ENCODE measurements around the gene SIGLEC8.
"Not testable (repeated sequence)": the region's sequence is repeated elsewhere in the genome, so short reads cannot be mapped to it uniquely, and the experiment has no call there.

SIGLEC8 gene

GRCh38 chr19:51460164-51460992 lies 2.1 kb upstream of the SIGLEC8 start:
- H3K27me3 ChIP-seq (ENCODE audit: low read depth, low read length) = peaks cover 9% of the 10 kb centered on the region
- H3K4me1 ChIP-seq (ENCODE audit: control insufficient read depth in 1 of 2, insufficient read depth in 2 of 2, low read length in 2 of 2) = peaks cover 0 to 6% of the 10 kb centered on the region in 2 donors
- H3K36me3 ChIP-seq (ENCODE audit: control insufficient read depth in 1 of 2, insufficient read depth in 2 of 2, low read length in 2 of 2) = no peaks in the 10 kb centered on the region
- no peak overlapping the region for H3K27ac ChIP-seq (ENCODE audit: low read length)
- H3K9me3 ChIP-seq (ENCODE audit: control insufficient read depth in 1 of 2, low read length in 2 of 2) = peaks cover 0 to 2% of the 10 kb centered on the region in 2 donors
- H3K4me3 ChIP-seq (ENCODE audit: low read depth in 1 of 2, low read length in 2 of 2) = peak overlapping the region in 1 of 2 donors; percentile 30

- Histone ChIP-seq H3K4me3 (ENCODE audit: low read depth in 1 of 2, low read length in 2 of 2) (no peak overlapping the region), H3K9me3 (ENCODE audit: control insufficient read depth in 1 of 2, low read length in 2 of 2) (peaks cover 0 to 2% of the 10 kb centered on the region in 2 donors), H3K4me1 (ENCODE audit: control insufficient read depth in 1 of 2, insufficient read depth in 2 of 2, low read length in 2 of 2) (peaks cover 0 to 6% of the 10 kb centered on the region in 2 donors), H3K27me3 (ENCODE audit: low read depth, low read length) (peaks cover 9% of the 10 kb centered on the region), H3K27ac (ENCODE audit: low read length) (no peak overlapping the region), H3K36me3 (ENCODE audit: control insufficient read depth in 1 of 2, insufficient read depth in 2 of 2, low read length in 2 of 2) (no peaks in the 10 kb centered on the region)
These were observed 748 bp upstream of the SIGLEC8 start for GRCh38 chr19:51458899-51459505.

GRCh38 chr19:51457351-51458013 lies 772 bp downstream of the SIGLEC8 start:
- Histone ChIP-seq H3K4me3 (ENCODE audit: low read depth in 1 of 2, low read length in 2 of 2) (no peak overlapping the region), H3K27ac (ENCODE audit: low read length) (no peak overlapping the region), H3K36me3 (ENCODE audit: control insufficient read depth in 1 of 2, insufficient read depth in 2 of 2, low read length in 2 of 2) (no peaks in the 10 kb centered on the region), H3K27me3 (ENCODE audit: low read depth, low read length) (peaks cover 8% of the 10 kb centered on the region), H3K4me1 (ENCODE audit: control insufficient read depth in 1 of 2, insufficient read depth in 2 of 2, low read length in 2 of 2) (peaks cover 0 to 6% of the 10 kb centered on the region in 2 donors), H3K9me3 (ENCODE audit: control insufficient read depth in 1 of 2, low read length in 2 of 2) (peaks cover 0 to 2% of the 10 kb centered on the region in 2 donors)

GRCh38 chr19:51456541-51457290 lies 1.5 kb downstream of the SIGLEC8 start:
- Histone ChIP-seq H3K4me3 (ENCODE audit: low read depth in 1 of 2, low read length in 2 of 2) (no peak overlapping the region), H3K27me3 (ENCODE audit: low read depth, low read length) (peaks cover 5% of the 10 kb centered on the region), H3K4me1 (ENCODE audit: control insufficient read depth in 1 of 2, insufficient read depth in 2 of 2, low read length in 2 of 2) (peaks cover 0 to 6% of the 10 kb centered on the region in 2 donors), H3K36me3 (ENCODE audit: control insufficient read depth in 1 of 2, insufficient read depth in 2 of 2, low read length in 2 of 2) (no peaks in the 10 kb centered on the region), H3K9me3 (ENCODE audit: control insufficient read depth in 1 of 2, low read length in 2 of 2) (peaks cover 0 to 2% of the 10 kb centered on the region in 2 donors), H3K27ac (ENCODE audit: low read length) (no peak overlapping the region)

- no peak overlapping the region for H3K27ac ChIP-seq (ENCODE audit: low read length)
- peaks cover 0 to 2% of the 10 kb centered on the region in 2 donors for H3K9me3 ChIP-seq (ENCODE audit: control insufficient read depth in 1 of 2, low read length in 2 of 2)
- no peaks in the 10 kb centered on the region for H3K4me1 ChIP-seq (ENCODE audit: control insufficient read depth in 1 of 2, insufficient read depth in 2 of 2, low read length in 2 of 2)
- H3K27me3 ChIP-seq (ENCODE audit: low read depth, low read length) = no peaks in the 10 kb centered on the region
- H3K36me3 ChIP-seq (ENCODE audit: control insufficient read depth in 1 of 2, insufficient read depth in 2 of 2, low read length in 2 of 2) = no peaks in the 10 kb centered on the region
- no peak overlapping the region for H3K4me3 ChIP-seq (ENCODE audit: low read depth in 1 of 2, low read length in 2 of 2)
These were observed 7.4 kb downstream of the SIGLEC8 start for GRCh38 chr19:51450730-51451307.

- no peak overlapping the region for H3K27ac ChIP-seq (ENCODE audit: low read length)
- H3K36me3 ChIP-seq (ENCODE audit: control insufficient read depth in 1 of 2, insufficient read depth in 2 of 2, low read length in 2 of 2) = no peaks in the 10 kb centered on the region
- H3K4me1 ChIP-seq (ENCODE audit: control insufficient read depth in 1 of 2, insufficient read depth in 2 of 2, low read length in 2 of 2) = no peaks in the 10 kb centered on the region
- no peaks in the 10 kb centered on the region for H3K9me3 ChIP-seq (ENCODE audit: control insufficient read depth in 1 of 2, low read length in 2 of 2)
- H3K27me3 ChIP-seq (ENCODE audit: low read depth, low read length) = no peaks in the 10 kb centered on the region
- H3K4me3 ChIP-seq (ENCODE audit: low read depth in 1 of 2, low read length in 2 of 2) = no peak overlapping the region
These were observed 9.7 kb downstream of the SIGLEC8 start for GRCh38 chr19:51448411-51449016.

- Histone ChIP-seq H3K4me1 (ENCODE audit: control insufficient read depth in 1 of 2, insufficient read depth in 2 of 2, low read length in 2 of 2) (no peaks in the 10 kb centered on the region), H3K4me3 (ENCODE audit: low read depth in 1 of 2, low read length in 2 of 2) (no peak overlapping the region), H3K27me3 (ENCODE audit: low read depth, low read length) (no peaks in the 10 kb centered on the region), H3K9me3 (ENCODE audit: control insufficient read depth in 1 of 2, low read length in 2 of 2) (no peaks in the 10 kb centered on the region), H3K36me3 (ENCODE audit: control insufficient read depth in 1 of 2, insufficient read depth in 2 of 2, low read length in 2 of 2) (no peaks in the 10 kb centered on the region), H3K27ac (ENCODE audit: low read length) (no peak overlapping the region)
These were observed 10.2 kb downstream of the SIGLEC8 start for GRCh38 chr19:51448011-51448410.

- not testable (repeated sequence) for H3K27ac ChIP-seq (ENCODE audit: low read length); H3K27me3 ChIP-seq (ENCODE audit: low read depth, low read length); H3K36me3 ChIP-seq (ENCODE audit: control insufficient read depth in 1 of 2, insufficient read depth in 2 of 2, low read length in 2 of 2); H3K9me3 ChIP-seq (ENCODE audit: control insufficient read depth in 1 of 2, low read length in 2 of 2); H3K4me1 ChIP-seq (ENCODE audit: control insufficient read depth in 1 of 2, insufficient read depth in 2 of 2, low read length in 2 of 2); H3K4me3 ChIP-seq (ENCODE audit: low read depth in 1 of 2, low read length in 2 of 2)
These were observed 10.7 kb downstream of the SIGLEC8 start for GRCh38 chr19:51447510-51447909.

- Histone ChIP-seq H3K4me3 (ENCODE audit: low read depth in 1 of 2, low read length in 2 of 2) (no peak overlapping the region), H3K27ac (ENCODE audit: low read length) (no peak overlapping the region), H3K36me3 (ENCODE audit: control insufficient read depth in 1 of 2, insufficient read depth in 2 of 2, low read length in 2 of 2) (no peaks in the 10 kb centered on the region), H3K27me3 (ENCODE audit: low read depth, low read length) (no peaks in the 10 kb centered on the region), H3K4me1 (ENCODE audit: control insufficient read depth in 1 of 2, insufficient read depth in 2 of 2, low read length in 2 of 2) (no peaks in the 10 kb centered on the region), H3K9me3 (ENCODE audit: control insufficient read depth in 1 of 2, low read length in 2 of 2) (no peaks in the 10 kb centered on the region)
These were observed 16.6 kb downstream of the SIGLEC8 start for GRCh38 chr19:51441410-51442390.

Measured in muscle layer of duodenum (tissue), 2 donors.